HG02840 (cell line): ENCODE data around the gene FOXP1.

ENCODE experiments used
- ATAC-seq: cut with Tn5 transposase; IDR thresholded peaks from one replicate; pipeline ENCODE4 v1.9.1; 2021; ENCODE audit warnings: mild to moderate bottlenecking, moderate library complexity, moderate number of reproducible peaks; ENCODE audit not compliant: unreplicated experiment, low FRiP score

FOXP1 gene

GRCh38 chr3:71589132-71589531 lies 5.6 kb upstream of the FOXP1 start:
- no peak for ATAC-seq

GRCh38 chr3:71587958-71588357 lies 4.4 kb upstream of the FOXP1 start:
- ATAC-seq, result no peak

GRCh38 chr3:71586810-71587242 lies 3.3 kb upstream of the FOXP1 start:
- no peak for ATAC-seq

- ATAC-seq, result no peak
Observed at GRCh38 chr3:71585887-71586809, 2.6 kb upstream of the FOXP1 start.

GRCh38 chr3:71585131-71585530 lies 1.6 kb upstream of the FOXP1 start:
- no peak for ATAC-seq

- ATAC-seq, result no peak
Observed at GRCh38 chr3:71584394-71585011, 975 bp upstream of the FOXP1 start.

- no peak for ATAC-seq
Observed at GRCh38 chr3:71582612-71583565, 639 bp downstream of the FOXP1 start.

- ATAC-seq, result no peak
Observed at GRCh38 chr3:71582036-71582611, 1.4 kb downstream of the FOXP1 start.

- ATAC-seq, result no peak
Observed at GRCh38 chr3:71581457-71582035, 2.0 kb downstream of the FOXP1 start.

GRCh38 chr3:71580636-71581456 lies 2.7 kb downstream of the FOXP1 start:
- ATAC-seq, result no peak

GRCh38 chr3:71579935-71580406 lies 3.6 kb downstream of the FOXP1 start:
- no peak for ATAC-seq

GRCh38 chr3:71579326-71579934 lies 4.1 kb downstream of the FOXP1 start:
- no peak for ATAC-seq

- no peak for ATAC-seq
Observed at GRCh38 chr3:71578054-71578751, 5.3 kb downstream of the FOXP1 start.

GRCh38 chr3:71577011-71577410 lies 6.5 kb downstream of the FOXP1 start:
- ATAC-seq, result no peak

GRCh38 chr3:71575433-71575832 lies 8.1 kb downstream of the FOXP1 start:
- ATAC-seq, result no peak

- no peak for ATAC-seq
Observed at GRCh38 chr3:71573181-71573580, 10.3 kb downstream of the FOXP1 start.

- ATAC-seq, result no peak
Observed at GRCh38 chr3:71570546-71570945, 13.0 kb downstream of the FOXP1 start.

GRCh38 chr3:71568207-71568606 lies 15.3 kb downstream of the FOXP1 start:
- no peak for ATAC-seq
